VCaP (cell line): ENCODE measurements around the gene PDGFA.

Experiments used
- H3K27ac ChIP-seq: fragments of 450-650 bp; 2 replicates; pipeline ENCODE4 v1.5.1; 2017
- TF ChIP-seq, protein P1 (sequence below): fragments of 450-650 bp; conservative IDR thresholded peaks from 2 replicates; pipeline ENCODE4 v1.5.1; 2017; ENCODE audit warnings: mild to moderate bottlenecking, moderate library complexity

PDGFA gene

DNA sequence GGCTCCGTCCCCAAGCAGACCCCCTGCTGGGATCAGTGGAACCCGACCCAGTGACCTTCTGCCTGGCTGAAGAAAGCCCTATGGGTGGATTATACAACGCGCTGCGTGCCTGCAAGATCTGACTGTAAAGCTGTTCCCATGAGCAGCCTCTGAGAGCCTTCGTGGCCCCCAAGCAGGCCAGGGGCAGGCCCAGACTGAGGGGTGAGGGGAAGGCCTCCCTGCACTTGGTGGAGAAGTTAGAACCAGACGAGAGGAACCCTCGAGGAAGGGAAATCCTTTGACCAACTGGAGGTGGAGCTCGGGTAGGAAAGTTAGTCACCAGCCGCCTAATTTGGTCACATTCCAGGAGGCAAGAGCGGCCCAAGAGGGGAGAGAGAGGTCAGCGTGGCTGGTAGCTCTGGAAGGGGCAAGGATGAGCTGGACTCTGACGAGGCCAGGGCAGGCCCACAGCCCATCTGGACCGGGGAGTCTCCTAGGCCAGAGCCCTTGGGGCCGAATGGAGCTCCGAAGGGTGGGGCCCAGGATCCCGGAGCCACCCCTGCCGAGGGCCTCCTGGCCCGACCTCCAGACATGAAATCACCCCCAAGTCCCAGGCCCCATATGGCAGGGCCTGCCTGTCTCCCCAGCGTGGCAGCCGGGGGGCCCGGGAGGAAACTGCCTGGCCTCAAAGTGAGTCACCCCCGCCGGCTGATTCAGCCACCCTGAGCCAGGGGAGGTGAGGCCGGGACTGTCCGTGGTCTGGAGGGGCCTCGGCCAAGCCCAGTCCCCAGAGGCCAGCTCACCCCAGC is 23.3 kb upstream of the PDGFA start:
- TF ChIP-seq, protein P1, sequence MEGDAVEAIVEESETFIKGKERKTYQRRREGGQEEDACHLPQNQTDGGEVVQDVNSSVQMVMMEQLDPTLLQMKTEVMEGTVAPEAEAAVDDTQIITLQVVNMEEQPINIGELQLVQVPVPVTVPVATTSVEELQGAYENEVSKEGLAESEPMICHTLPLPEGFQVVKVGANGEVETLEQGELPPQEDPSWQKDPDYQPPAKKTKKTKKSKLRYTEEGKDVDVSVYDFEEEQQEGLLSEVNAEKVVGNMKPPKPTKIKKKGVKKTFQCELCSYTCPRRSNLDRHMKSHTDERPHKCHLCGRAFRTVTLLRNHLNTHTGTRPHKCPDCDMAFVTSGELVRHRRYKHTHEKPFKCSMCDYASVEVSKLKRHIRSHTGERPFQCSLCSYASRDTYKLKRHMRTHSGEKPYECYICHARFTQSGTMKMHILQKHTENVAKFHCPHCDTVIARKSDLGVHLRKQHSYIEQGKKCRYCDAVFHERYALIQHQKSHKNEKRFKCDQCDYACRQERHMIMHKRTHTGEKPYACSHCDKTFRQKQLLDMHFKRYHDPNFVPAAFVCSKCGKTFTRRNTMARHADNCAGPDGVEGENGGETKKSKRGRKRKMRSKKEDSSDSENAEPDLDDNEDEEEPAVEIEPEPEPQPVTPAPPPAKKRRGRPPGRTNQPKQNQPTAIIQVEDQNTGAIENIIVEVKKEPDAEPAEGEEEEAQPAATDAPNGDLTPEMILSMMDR: no peak
- H3K27ac ChIP-seq: no peak overlapping the region

DNA sequence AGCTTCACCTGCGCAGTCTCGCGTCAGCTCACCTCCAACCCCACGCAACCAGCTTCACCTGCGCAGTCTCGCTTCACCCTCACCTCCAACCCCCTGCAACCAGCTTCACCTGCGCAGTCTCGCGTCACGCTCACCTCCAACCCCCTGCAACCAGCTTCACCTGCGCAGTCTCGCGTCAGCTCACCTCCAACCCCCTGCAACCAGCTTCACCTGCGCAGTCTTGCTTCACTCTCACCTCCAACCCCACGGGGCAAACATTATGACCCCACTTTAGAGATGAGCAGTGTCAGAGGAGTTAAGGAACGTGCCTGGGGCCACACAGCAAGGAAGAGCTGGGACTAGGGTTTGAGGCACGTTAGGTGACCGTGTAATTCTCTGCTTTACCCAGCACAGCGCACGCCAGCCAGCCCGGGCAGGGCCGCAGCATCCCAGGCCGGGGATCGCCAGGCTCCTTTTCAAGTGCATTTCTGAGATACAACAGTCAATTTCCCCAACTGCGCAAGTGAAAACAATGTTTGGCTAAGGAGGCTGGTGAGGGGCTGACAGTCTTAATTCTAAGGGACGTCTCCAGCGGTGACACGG is 22.6 kb upstream of the PDGFA start:
- H3K27ac ChIP-seq: no peak overlapping the region
- TF ChIP-seq, protein P1: no peak

DNA sequence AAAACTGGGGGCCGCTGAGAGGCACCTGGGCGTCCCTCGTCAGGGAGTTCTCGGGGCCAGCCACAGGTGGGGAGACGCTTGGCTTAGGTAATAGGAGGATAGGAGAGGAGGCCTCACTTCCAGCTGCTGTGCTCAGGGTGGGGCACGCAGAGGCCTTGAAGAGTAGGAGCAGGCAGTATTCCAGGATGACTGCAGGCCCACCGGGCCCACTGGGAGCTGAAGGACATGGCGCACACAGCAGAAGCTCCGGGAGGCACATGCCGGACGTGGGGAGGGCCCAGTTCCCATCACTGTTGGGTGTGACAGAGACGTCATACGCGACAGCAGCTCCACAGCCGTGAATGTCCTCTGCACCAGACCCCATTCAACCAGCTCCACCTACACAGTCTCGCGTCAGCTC is 22.0 kb upstream of the PDGFA start:
- TF ChIP-seq, protein P1: no peak
- H3K27ac ChIP-seq: no peak overlapping the region

DNA sequence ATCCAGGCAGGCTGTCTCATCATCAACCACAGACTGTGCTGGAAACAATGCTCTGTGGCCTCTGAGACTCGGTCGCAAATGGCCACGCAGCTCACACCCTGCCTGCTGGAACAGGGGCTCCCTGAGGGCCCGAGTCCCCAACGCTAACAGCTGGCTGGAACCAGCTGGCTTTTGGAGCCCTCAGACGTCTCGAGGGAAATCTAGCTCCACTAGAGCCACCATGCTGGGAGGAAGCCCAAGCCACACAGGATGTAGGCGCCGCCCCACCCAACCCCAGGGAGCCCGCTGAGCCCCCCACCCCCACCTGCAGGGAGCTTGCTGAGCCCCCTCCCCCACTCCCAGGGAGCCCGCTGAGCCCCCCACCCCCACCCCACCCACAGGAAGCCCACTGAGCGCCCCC is 21.4 kb upstream of the PDGFA start:
- H3K27ac ChIP-seq: peak overlapping the region; percentile 75; the same call in 1 of the 2 replicates
- TF ChIP-seq, protein P1: no peak

DNA sequence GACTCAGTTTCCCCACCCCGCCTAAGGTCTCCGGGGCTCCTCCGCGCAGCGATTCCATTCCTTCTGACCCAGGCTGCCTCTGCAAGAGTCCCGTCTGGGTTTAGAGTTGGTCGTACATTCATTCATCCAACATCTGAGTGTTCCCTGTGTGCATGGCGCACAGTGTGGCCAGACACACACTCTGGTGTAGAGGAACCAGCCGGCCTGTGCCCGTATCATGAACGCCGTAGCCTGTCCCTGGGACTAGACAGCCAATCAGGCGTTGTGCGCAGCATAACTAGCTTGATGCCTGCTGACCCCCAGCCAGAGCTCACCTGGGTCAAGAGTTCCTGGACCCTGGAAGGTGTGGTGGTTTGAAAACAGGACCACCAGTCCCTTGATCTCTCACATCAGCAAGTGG is 20.9 kb upstream of the PDGFA start:
- TF ChIP-seq, protein P1: no peak
- peak overlapping the region; percentile 75 for H3K27ac ChIP-seq

DNA sequence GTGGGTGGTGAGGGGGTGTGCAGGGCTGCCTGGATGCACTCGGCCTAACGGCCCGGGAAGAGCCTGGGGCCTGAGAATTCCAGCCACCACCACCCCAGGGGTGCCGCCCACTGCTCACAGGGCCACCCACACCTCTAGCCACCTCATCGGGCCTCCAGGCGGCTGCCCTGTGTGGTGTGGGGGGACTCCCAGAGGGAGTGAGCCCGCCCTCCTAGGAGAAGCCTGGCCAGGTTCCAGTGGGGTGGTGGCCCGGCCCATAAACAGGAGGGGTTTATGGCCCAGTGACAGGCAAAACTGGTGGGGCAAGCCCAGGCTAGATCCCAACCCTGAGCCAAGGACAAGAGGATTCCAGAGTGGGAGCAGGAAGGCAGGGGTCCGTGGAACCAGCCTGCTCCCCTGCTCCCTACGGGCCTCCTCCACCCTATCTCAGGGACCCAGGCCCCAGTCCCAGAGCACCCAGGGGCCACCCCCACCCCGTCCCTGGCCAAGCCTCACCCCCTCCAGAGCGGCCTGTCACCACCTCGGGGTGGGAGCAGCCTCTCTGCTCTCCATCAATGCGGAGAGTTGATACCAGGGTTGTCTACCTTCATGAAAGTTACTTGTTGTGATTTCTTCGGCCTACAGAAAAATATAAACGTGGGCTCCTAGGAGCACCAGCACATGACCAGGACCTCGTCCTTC is 20.2 kb upstream of the PDGFA start:
- TF ChIP-seq, protein P1: no peak
- peak overlapping the region; percentile 75 for H3K27ac ChIP-seq

DNA sequence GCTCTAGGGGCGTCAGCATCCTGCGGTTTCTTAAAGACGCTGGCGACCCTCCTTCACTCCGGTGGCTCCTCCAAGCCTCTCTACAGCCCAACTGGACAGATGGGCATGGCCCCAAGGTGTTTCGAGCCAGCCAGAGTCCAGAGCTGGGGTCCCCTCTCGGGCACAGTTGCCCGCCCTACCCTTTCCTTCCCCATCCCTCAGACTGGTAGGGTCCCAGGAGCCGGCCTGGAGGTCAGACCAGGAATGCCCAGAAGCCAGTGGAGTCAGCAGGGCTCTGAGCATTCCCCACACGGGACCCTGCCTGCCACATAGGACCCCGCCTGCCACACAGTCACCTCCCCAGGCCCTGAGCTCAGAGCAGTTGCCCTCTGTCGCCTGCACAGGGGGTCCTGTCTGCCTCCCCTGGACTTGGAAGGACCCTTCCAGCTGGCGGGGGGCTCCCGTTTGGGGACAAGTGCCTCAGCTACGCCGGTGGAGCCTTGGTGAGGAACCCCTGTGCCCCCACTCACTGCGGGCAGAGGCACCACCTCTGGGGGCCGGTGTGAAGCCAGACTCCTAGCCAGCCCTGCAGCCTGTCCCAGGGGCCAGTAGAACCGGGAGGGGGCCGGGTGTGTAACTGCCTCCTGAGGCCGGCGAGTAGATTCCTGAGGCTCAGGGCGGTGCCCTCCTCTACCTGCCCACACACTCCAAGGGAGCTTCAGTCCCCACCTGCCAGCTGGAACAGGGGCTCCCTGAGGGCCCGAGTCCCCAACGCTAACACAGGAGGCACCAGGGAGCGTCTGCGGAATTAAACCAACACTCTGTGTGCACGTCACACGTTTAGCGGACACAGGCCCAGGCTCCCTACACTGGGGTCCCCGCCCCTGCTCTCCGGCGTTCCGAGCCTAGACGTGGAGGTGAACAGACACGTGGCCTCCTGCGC is 19.4 kb upstream of the PDGFA start:
- TF ChIP-seq, protein P1: no peak
- H3K27ac ChIP-seq: peak overlapping the region; percentile 75; the same call in 1 of the 2 replicates
